Measurements from ENCODE around the gene ACOT12.

Gene ACOT12

DNA sequence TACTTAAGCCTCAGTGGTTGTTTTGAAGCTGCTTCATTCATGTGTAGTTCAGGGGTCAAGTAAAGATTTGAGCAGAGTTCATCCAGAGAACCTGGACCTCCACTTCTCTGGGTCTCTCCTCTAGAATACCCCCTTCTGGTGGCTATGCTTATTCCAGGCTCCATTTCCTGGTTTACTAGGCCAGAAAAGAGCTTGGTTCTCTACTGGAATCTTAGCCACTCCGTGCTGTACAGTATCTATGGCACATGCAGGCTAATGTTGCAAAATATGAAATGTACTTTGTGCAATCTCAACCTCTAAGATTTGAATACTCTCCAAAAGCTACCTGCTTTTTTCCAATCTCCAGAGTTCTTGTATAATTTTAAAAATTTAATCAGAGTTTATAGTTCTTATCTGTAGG, 110.0 kb downstream of the ACOT12 start:
- TF ChIP-seq, protein P1, sequence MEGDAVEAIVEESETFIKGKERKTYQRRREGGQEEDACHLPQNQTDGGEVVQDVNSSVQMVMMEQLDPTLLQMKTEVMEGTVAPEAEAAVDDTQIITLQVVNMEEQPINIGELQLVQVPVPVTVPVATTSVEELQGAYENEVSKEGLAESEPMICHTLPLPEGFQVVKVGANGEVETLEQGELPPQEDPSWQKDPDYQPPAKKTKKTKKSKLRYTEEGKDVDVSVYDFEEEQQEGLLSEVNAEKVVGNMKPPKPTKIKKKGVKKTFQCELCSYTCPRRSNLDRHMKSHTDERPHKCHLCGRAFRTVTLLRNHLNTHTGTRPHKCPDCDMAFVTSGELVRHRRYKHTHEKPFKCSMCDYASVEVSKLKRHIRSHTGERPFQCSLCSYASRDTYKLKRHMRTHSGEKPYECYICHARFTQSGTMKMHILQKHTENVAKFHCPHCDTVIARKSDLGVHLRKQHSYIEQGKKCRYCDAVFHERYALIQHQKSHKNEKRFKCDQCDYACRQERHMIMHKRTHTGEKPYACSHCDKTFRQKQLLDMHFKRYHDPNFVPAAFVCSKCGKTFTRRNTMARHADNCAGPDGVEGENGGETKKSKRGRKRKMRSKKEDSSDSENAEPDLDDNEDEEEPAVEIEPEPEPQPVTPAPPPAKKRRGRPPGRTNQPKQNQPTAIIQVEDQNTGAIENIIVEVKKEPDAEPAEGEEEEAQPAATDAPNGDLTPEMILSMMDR (IDR thresholded peaks at IDR 0.05; ENCODE audit: extremely low read depth, insufficient read depth, missing control alignments) = no peak
- DNase-seq (ENCODE audit: low spot score) = no peak
- in situ Hi-C loops (cut with MboI; ENCODE audit: low pct_unique_long_range_greater_than_20kb, low sequenced_read_pairs, unreplicated experiment) = no loop called here

All from GM13977 (cell line).